ENCODE data around the gene SLC66A1. TPM values are rescaled to one million over a fixed set of nuclear protein-coding genes. Genes with fewer than 3 reads are reported as not detected.

Gene SLC66A1
- total and polyA plus RNA-seq, 9 of the 15 experiments (the other 6 are each of a cell fraction or from before 2014, with no cell fraction given), result 1.2 to 40.8 (median 18.6) TPM

GRCh38 chr1:19374083-19374801, 62.1 kb downstream of the SLC66A1 start (continued):
- TF ChIP-seq CTCF (IDR thresholded peaks at IDR 0.05 in 2 of 3, conservative IDR thresholded peaks at IDR 0.05 in 1 of 3; ENCODE audit: insufficient read depth in 2 of 3, low read depth in 1 of 3, low read length in 3 of 3) (peak; percentile 52 to 83 (median 63)), TEAD1 (CRISPR knock-in tag; IDR thresholded peaks at IDR 0.05) (no peak), CBFA2T3 (IDR thresholded peaks at IDR 0.05) (no peak)

GRCh38 chr1:19374926-19375325, 62.8 kb downstream of the SLC66A1 start:
- no peak overlapping the region for H3K27ac ChIP-seq (ENCODE audit: extremely low read depth, low read depth, low read length)
- H3K36me3 ChIP-seq (ENCODE audit: control insufficient read depth, insufficient read depth, low read length), result peaks cover 53% of the 10 kb centered on the region
- DNase-seq (ENCODE audit: extremely low read depth in 1 of 4, low spot score in 3 of 4) (no peak), FAIRE-seq (no peak), ATAC-seq (no peak)
- H3K9me3 ChIP-seq (replicated peaks; ENCODE audit: control insufficient read depth, insufficient read depth, low read depth, low read length), result no peaks in the 10 kb centered on the region
- no peak overlapping the region for H2AFZ ChIP-seq (ENCODE audit: low read depth, low read length)
- H3K9ac ChIP-seq (ENCODE audit: insufficient read depth in 1 of 2, low read depth in 2 of 2, low read length in 2 of 2), result no peak overlapping the region
- intact Hi-C loops (cut with micrococcal nuclease), result no loop called here
- H4K20me1 ChIP-seq (replicated peaks; ENCODE audit: control insufficient read depth, insufficient read depth, low read length), result peaks cover 4% of the 10 kb centered on the region
- ChIA-PET POLR2A (interaction anchor here (0.6 to 1.6 kb wide), 6 partner anchors 10 to 231 kb away, joined by 3 to 6 read pairs (median 4); partner anchors contain the start of genes EMC1 and MRTO4), CTCF (ENCODE audit: low intra/inter-chr PET ratio) (no interaction called here)
- no peaks in the 10 kb centered on the region for H3K79me2 ChIP-seq (ENCODE audit: control insufficient read depth, insufficient read depth, low read length)
- no peaks in the 10 kb centered on the region for H3K9me1 ChIP-seq (ENCODE audit: control insufficient read depth, insufficient read depth, low read length)
- H3K27me3 ChIP-seq (ENCODE audit: control insufficient read depth in 2 of 2, insufficient read depth in 2 of 2, low read length in 2 of 2), result no peaks in the 10 kb centered on the region
- BruUV-seq (replicated peaks), result no TSS peak
- in situ Hi-C loops (cut with MboI), result no loop called here
- 81% methylated on average over 8 of the region's 8 CpGs for WGBS (ENCODE audit: insufficient coverage, low coverage, missing lambda C conversion rate)
- H3K4me2 ChIP-seq (ENCODE audit: insufficient read depth, low read length), result no peak overlapping the region
- peaks cover 0 to 5% of the 10 kb centered on the region in 2 experiments; a peak in 2 of 5 replicates for H3K4me1 ChIP-seq (replicated peaks in 1 of 2; ENCODE audit: control insufficient read depth in 2 of 2, insufficient read depth in 2 of 2, low read length in 2 of 2)
- no peak overlapping the region for H3K4me3 ChIP-seq
- TF ChIP-seq SMARCC2 (IDR thresholded peaks at IDR 0.05; ENCODE audit: low read depth) (no peak), NR2F6 (CRISPR knock-in tag; IDR thresholded peaks at IDR 0.05) (no peak), ZNF280A (IDR thresholded peaks at IDR 0.05; ENCODE audit: low read depth, partially characterized antibody) (no peak), FUS (optimal IDR thresholded peaks at IDR 0.05; ENCODE audit: low read depth, low read length) (no peak), ZNF175 (CRISPR knock-in tag; IDR thresholded peaks at IDR 0.05; ENCODE audit: low read depth) (no peak), NCOR1 (IDR thresholded peaks at IDR 0.05) (no peak), ZC3H11A (IDR thresholded peaks at IDR 0.05; ENCODE audit: low read depth, low read length) (no peak), CBFB (CRISPR knock-in tag; IDR thresholded peaks at IDR 0.05) (no peak), NFRKB (IDR thresholded peaks at IDR 0.05; ENCODE audit: low read depth) (no peak), ZNF512 (tag; IDR thresholded peaks at IDR 0.05) (no peak), SIN3A (IDR thresholded peaks at IDR 0.05; ENCODE audit: borderline replicate concordance in 2 of 2, control insufficient read depth in 1 of 2, low read depth in 2 of 2, low read length in 2 of 2) (no peak), RBM25 (IDR thresholded peaks at IDR 0.05; ENCODE audit: low read depth, low read length, severe bottlenecking) (no peak), PRPF4 (IDR thresholded peaks at IDR 0.05; ENCODE audit: insufficient read depth, low read depth, low read length, poor library complexity, severe bottlenecking) (no peak)

Measured in K562 (cell line).